ENCODE measurements around the gene FGD1. TPM values are rescaled to one million over a fixed set of nuclear protein-coding genes. Genes with fewer than 3 reads are reported as not detected.

Gene FGD1
- total RNA-seq, 1 donor from 2014 or later = 18.0 TPM

- Histone ChIP-seq H3K4me3 (ENCODE audit: insufficient read depth, low read depth, low read length) (no peak overlapping the region), H3K4me1 (ENCODE audit: insufficient read depth, low read length) (no peaks in the 10 kb centered on the region), H3K36me3 (ENCODE audit: insufficient read depth, low read length) (no peaks in the 10 kb centered on the region), H3K4me2 (ENCODE audit: low read length) (no peak overlapping the region), H2AFZ (ENCODE audit: low read depth, low read length) (no peak overlapping the region), H3K79me2 (ENCODE audit: insufficient read depth, low read length) (peaks cover 17% of the 10 kb centered on the region), H3K27ac (ENCODE audit: low read depth, low read length) (no peak overlapping the region), H3K9me3 (ENCODE audit: insufficient read depth, low read depth, low read length) (no peaks in the 10 kb centered on the region), H3K27me3 (ENCODE audit: insufficient read depth, low read length) (no peaks in the 10 kb centered on the region), H3K9ac (ENCODE audit: low read length) (no peak overlapping the region), H4K20me1 (ENCODE audit: insufficient read depth, low read length) (peaks cover 3% of the 10 kb centered on the region)
- Mint-ChIP-seq H3K9me3 (ENCODE audit: unreplicated experiment) (no peaks in the 10 kb centered on the region), H3K4me3 (ENCODE audit: unreplicated experiment) (no peak overlapping the region), H3K27ac (ENCODE audit: unreplicated experiment) (no peak overlapping the region), H3K36me3 (ENCODE audit: low read depth, unreplicated experiment) (peaks cover 5% of the 10 kb centered on the region), H3K4me1 (ENCODE audit: low read depth, unreplicated experiment) (peaks cover 2% of the 10 kb centered on the region), H3K27me3 (ENCODE audit: low read depth, unreplicated experiment) (no peaks in the 10 kb centered on the region)
- TF ChIP-seq EZH2 (IDR thresholded peaks at IDR 0.05; ENCODE audit: insufficient read depth, low read length) (no peak), CTCF (IDR thresholded peaks at IDR 0.05; ENCODE audit: insufficient read depth, low read depth, low read length) (peak; percentile 6)
- DNase-seq (ENCODE audit: low read depth) (peak; percentile 10), FAIRE-seq (peak; percentile 32)
Measured at GRCh38 chrX:54447461-54447860, 48.6 kb downstream of the FGD1 start.

DNA sequence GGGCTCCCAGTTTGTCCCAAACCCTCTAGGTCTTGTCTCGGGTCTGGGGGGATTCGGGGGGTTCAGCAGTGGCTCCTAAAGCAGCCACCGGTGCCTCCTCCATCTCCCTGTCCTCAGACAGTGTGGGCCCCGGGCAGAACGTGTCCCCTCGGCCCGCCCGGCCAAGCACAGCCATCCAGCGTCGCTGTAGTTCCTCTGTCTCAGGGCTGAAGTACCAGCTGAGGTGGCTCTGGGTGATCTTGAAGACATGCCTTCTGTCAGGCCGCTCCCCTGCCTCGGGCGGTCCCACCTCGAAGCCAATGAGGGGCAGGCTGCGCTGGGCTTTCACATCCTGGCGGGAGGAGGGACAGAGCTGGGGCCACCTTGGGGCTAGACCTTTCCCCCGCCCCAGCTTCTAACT, 50.0 kb downstream of the FGD1 start:
- no peak overlapping the region for H3K27ac ChIP-seq (ENCODE audit: low read depth, low read length)
- H2AFZ ChIP-seq (ENCODE audit: low read depth, low read length) = no peak overlapping the region
- H3K27ac Mint-ChIP-seq (ENCODE audit: unreplicated experiment) = no peak overlapping the region
- H4K20me1 ChIP-seq (ENCODE audit: insufficient read depth, low read length) = peaks cover 10% of the 10 kb centered on the region
- peaks cover 5% of the 10 kb centered on the region for H3K4me1 ChIP-seq (ENCODE audit: insufficient read depth, low read length)
- H3K79me2 ChIP-seq (ENCODE audit: insufficient read depth, low read length) = peaks cover 31% of the 10 kb centered on the region
- H3K9ac ChIP-seq (ENCODE audit: low read length) = no peak overlapping the region
- DNase-seq (ENCODE audit: low read depth) (no peak), FAIRE-seq (no peak)
- no peaks in the 10 kb centered on the region for H3K27me3 ChIP-seq (ENCODE audit: insufficient read depth, low read length)
- H3K4me2 ChIP-seq (ENCODE audit: low read length) = no peak overlapping the region
- peaks cover 5% of the 10 kb centered on the region for H3K4me1 Mint-ChIP-seq (ENCODE audit: low read depth, unreplicated experiment)
- no peak overlapping the region for H3K4me3 ChIP-seq (ENCODE audit: insufficient read depth, low read depth, low read length)
- no peaks in the 10 kb centered on the region for H3K27me3 Mint-ChIP-seq (ENCODE audit: low read depth, unreplicated experiment)
- no peak for TF ChIP-seq CTCF (IDR thresholded peaks at IDR 0.05; ENCODE audit: insufficient read depth, low read depth, low read length)
- H3K9me3 ChIP-seq (ENCODE audit: insufficient read depth, low read depth, low read length) = no peaks in the 10 kb centered on the region
- no peak overlapping the region for H3K4me3 Mint-ChIP-seq (ENCODE audit: unreplicated experiment)
- H3K36me3 Mint-ChIP-seq (ENCODE audit: low read depth, unreplicated experiment) = peaks cover 10% of the 10 kb centered on the region
- H3K9me3 Mint-ChIP-seq (ENCODE audit: unreplicated experiment) = no peaks in the 10 kb centered on the region
- H3K36me3 ChIP-seq (ENCODE audit: insufficient read depth, low read length) = no peaks in the 10 kb centered on the region

GRCh38 chrX:54444752-54445151, 51.3 kb downstream of the FGD1 start:
- no peak for FAIRE-seq
- no peaks in the 10 kb centered on the region for H3K27me3 Mint-ChIP-seq (ENCODE audit: low read depth, unreplicated experiment)
- no peaks in the 10 kb centered on the region for H3K9me3 Mint-ChIP-seq (ENCODE audit: unreplicated experiment)

More at GRCh38 chrX:54444752-54445151, 51.3 kb downstream of the FGD1 start:
- H2AFZ ChIP-seq (ENCODE audit: low read depth, low read length) = no peak overlapping the region
- H3K9ac ChIP-seq (ENCODE audit: low read length) = no peak overlapping the region
- H3K4me3 Mint-ChIP-seq (ENCODE audit: unreplicated experiment) = no peak overlapping the region
- H4K20me1 ChIP-seq (ENCODE audit: insufficient read depth, low read length) = peaks cover 10% of the 10 kb centered on the region
- peaks cover 10% of the 10 kb centered on the region for H3K36me3 Mint-ChIP-seq (ENCODE audit: low read depth, unreplicated experiment)
- no peaks in the 10 kb centered on the region for H3K9me3 ChIP-seq (ENCODE audit: insufficient read depth, low read depth, low read length)
- no peak for DNase-seq (ENCODE audit: low read depth)
- peaks cover 5% of the 10 kb centered on the region for H3K4me1 Mint-ChIP-seq (ENCODE audit: low read depth, unreplicated experiment)
- H3K27me3 ChIP-seq (ENCODE audit: insufficient read depth, low read length) = no peaks in the 10 kb centered on the region
- H3K36me3 ChIP-seq (ENCODE audit: insufficient read depth, low read length) = no peaks in the 10 kb centered on the region
- H3K4me3 ChIP-seq (ENCODE audit: insufficient read depth, low read depth, low read length) = no peak overlapping the region
- H3K27ac ChIP-seq (ENCODE audit: low read depth, low read length) = no peak overlapping the region
- no peak overlapping the region for H3K4me2 ChIP-seq (ENCODE audit: low read length)
- H3K27ac Mint-ChIP-seq (ENCODE audit: unreplicated experiment) = no peak overlapping the region
- peaks cover 41% of the 10 kb centered on the region for H3K79me2 ChIP-seq (ENCODE audit: insufficient read depth, low read length)
- H3K4me1 ChIP-seq (ENCODE audit: insufficient read depth, low read length) = peaks cover 5% of the 10 kb centered on the region
- TF ChIP-seq CTCF (IDR thresholded peaks at IDR 0.05; ENCODE audit: insufficient read depth, low read depth, low read length) (no peak), EZH2 (IDR thresholded peaks at IDR 0.05; ENCODE audit: insufficient read depth, low read length) (no peak)

All from astrocyte (in vitro differentiated cells and primary cell).